Mesenteric fat pad (tissue), 1 donor: ENCODE measurements around the gene TICAM2. TPM values are rescaled to one million over a fixed set of nuclear protein-coding genes. Genes with fewer than 3 reads are reported as not detected.

ENCODE experiments used
- DNase-seq: peaks from one replicate; pipeline ENCODE4 v3.0.0-alpha.2; 2020; ENCODE audit warnings: low spot score
- total RNA-seq: library from RNA; stranded (reverse); fragmentation: NEBNext Ultra II Directional; extraction: Animal tissue kit (Norgen Biotek cat#: 25700); gene quantifications from one replicate; pipeline ENCODE4 v1.2.1, GENCODE V29; 2021
- donor health status: DM: yes; HTN: yes; CAD: no.

TICAM2 gene
- total RNA-seq, 1 donor from 2014 or later: 6.3 TPM

DNA sequence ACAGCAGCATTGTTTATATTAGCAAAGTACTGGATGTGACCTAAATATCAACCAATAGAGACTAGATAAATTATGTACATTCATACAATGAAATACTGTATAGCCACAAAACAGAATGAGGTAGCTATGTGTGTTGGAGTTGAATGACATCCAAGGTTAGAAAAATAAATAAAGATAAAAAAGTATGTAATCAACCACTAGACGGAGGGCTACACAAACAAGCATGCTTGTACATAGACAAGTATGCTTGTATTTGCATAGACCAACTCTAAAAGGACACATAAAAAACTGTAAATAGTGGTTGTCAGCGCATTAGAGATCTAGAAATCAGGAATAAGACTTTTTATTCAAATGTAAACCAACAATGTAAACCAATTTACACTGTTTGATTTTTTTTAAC, 60.7 kb downstream of the TICAM2 start:
- no peak for DNase-seq

DNA sequence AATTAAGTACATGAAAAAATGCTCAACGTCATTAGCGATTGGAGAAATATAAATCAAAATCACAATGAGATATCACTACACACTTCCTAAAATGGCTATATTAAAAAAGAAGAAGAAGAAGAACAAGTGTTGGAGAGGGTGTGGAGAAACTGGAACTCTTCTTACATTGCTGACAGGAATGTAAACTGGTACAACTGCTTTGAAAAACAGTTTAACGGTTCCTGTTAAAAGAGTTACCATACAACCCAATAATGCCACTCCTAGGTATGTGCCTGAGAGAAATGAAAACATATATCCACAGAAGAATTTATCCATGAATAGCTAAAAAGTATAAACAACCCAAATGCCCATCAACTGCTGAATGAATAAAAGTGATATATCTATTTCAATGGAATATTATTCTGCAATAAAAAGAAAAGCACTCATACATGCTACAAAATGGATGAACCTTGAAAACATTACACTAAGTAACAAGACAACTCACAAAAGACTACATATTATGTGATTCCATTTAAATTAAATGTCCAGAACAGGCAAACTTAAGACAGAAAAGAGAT, 66.7 kb downstream of the TICAM2 start:
- DNase-seq: no peak

DNA sequence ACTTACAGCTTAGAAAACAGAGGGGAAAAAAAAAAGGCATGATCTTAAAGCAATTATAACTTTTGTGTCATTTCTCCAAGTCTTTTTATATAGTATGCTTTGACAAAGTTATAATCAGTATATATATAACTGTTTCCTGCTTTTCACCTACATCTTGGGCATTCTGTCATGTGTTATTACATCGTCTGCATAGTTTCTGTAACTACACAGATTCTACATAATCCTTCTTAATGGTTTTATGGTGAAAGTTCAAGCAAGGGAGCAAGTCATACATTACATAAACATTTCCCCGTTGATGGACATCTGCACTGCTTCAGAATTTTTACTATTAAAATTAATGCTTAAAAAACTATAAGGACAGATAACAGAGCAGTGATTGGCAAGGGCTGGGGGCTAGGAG, 69.8 kb downstream of the TICAM2 start:
- no peak for DNase-seq

DNA sequence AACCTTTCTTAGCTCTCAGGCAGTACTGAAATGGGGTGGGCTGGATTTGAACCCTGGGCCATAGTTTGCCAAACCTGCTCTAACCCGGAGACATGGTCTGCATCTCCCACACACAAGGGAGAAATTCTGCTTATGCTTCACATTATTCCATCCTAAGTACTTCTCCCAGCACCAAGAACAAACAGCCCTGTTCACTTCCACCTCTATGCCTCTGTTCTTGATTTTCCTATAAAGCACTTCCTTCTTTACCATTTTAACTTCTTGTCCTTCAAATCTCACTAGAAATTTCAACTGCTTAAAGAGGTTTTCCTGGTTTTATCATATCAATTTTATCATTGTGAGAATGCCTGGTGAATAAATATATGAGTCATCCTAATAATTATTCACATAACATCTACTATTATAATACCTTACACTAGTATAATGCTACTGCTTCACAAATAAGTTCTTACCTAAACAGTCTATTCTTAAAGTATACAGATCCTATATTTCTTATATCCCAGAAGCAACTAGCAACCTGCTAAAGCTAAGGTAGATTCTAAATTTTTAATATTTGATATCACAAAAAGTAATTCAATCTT, 70.4 kb downstream of the TICAM2 start:
- no peak for DNase-seq

DNA sequence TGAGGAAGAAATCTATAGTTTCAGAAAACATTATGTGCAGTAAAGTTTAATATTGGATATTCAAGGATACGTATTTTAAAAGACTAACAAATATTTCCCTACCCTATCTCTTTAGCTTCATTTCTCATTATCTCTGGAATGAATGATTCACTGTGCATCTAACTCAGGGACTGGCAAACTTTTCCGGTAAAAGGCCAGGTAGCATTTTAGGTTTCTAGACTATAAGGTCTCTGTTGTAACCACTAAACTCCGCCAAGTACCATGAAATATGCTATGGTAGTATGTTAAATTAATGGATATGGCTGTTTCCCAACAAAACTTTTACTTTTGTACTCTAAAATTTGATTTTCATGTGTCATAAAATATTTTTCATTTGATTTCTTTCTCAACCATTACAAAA, 70.9 kb downstream of the TICAM2 start:
- DNase-seq: no peak

DNA sequence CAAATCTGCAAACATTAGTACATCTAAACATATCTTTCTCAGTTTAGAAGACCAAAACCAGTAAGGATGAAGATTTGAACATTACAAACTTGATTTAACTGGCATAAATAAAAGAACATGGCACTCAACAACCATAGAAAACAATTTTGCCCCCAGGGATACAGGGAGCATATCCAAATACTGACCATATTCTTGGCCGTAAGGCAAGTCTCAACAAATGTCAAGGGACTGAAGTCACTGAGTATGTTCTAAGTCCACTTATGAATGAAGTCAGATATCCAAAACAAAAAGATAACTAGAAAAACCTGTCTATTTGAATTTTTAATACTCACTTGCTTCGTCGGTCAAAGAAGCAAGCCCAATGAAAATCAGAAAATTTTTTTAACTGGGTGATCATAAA, 71.9 kb downstream of the TICAM2 start:
- no peak for DNase-seq

Other genes starting within 250 kb of the TICAM2 start
- gene FEM1C, start 57.7 kb downstream of the TICAM2 start, total RNA-seq: 25.2 TPM
- gene TMED7, start 23.6 kb upstream of the TICAM2 start, total RNA-seq: 82.8 TPM
- gene CDO1, start 214.2 kb upstream of the TICAM2 start, total RNA-seq: 60.8 TPM
- gene ATG12, start 239.1 kb upstream of the TICAM2 start, total RNA-seq: 48.8 TPM
- gene AP3S1, start 239.5 kb upstream of the TICAM2 start, total RNA-seq: 107 TPM